Suprapubic skin (tissue), 4 donors: ENCODE results near the gene MICAL2. TPM values are rescaled to one million over a fixed set of nuclear protein-coding genes. Genes with fewer than 3 reads are reported as not detected.
A peak's percentile ranks its signal among the peaks of the same experiment; 100 is the strongest.

Experiments
- DNase-seq, 2 donors: peaks; one replicate each; pipeline ENCODE4 v3.0.0-alpha.2; 2019; ENCODE audit warnings: low spot score in 2 of 2
- H3K27ac ChIP-seq: fragments of 200-600 bp; sonication (generic); one replicate; pipeline ENCODE4 v1.5.1; 2019
- H3K27me3 ChIP-seq: fragments of 200-600 bp; sonication (generic); one replicate; pipeline ENCODE4 v1.5.1; 2019
- H3K36me3 ChIP-seq: fragments of 200-600 bp; sonication (generic); one replicate; pipeline ENCODE4 v1.5.1; 2019
- H3K4me1 ChIP-seq: fragments of 200-600 bp; sonication (generic); one replicate; pipeline ENCODE4 v1.5.1; 2019
- H3K4me3 ChIP-seq: fragments of 200-600 bp; sonication (generic); one replicate; pipeline ENCODE4 v1.5.1; 2019; ENCODE audit warnings: mild to moderate bottlenecking
- H3K9me3 ChIP-seq: fragments of 200-600 bp; sonication (generic); one replicate; pipeline ENCODE4 v1.5.1; 2019
- EP300 ChIP-seq: sonication (generic); formaldehyde crosslinking; IDR thresholded peaks from one replicate; pipeline ENCODE4 v1.6.1; 2017; ENCODE audit warnings: antibody characterized with exemption
- POLR2A ChIP-seq, 2 donors: fragments of 450-650 bp; IDR thresholded peaks; one replicate each; pipeline ENCODE4 v1.6.1; 2017; ENCODE audit warnings: antibody characterized with exemption in 2 of 2, mild to moderate bottlenecking in 2 of 2, moderate library complexity in 2 of 2
- POLR2AphosphoS5 ChIP-seq, 3 donors: sonication (generic); formaldehyde crosslinking; IDR thresholded peaks; one replicate each; pipeline ENCODE4 v1.6.1; 2017; ENCODE audit warnings: antibody characterized with exemption in 3 of 3
- WGBS: methylation state at CpG from one replicate; pipeline ENCODE4 v1.1.5; 2018; 5-methylcytosine and 5-hydroxymethylcytosine counted together
- total RNA-seq, 4 donors: library from RNA; depleted of rRNA; stranded (reverse); fragments of >200 nt; gene quantifications; one replicate each; pipeline ENCODE4 v1.1.0, GENCODE V29; 2016
- TF ChIP-seq, protein P1 (sequence below), 2 donors: fragments of 200-600 bp in 1 of 2; fragments of 450-650 bp in 1 of 2; sonication (generic) in 1 of 2; IDR thresholded peaks; one replicate each; pipeline ENCODE4 v1.5.1; 2016 to 2019; ENCODE audit warnings: antibody characterized with exemption in 2 of 2, mild to moderate bottlenecking in 1 of 2, moderate library complexity in 1 of 2

Gene MICAL2
- total RNA-seq, 4 donors from 2014 or later, result 117 to 232 (median 164) TPM

DNA sequence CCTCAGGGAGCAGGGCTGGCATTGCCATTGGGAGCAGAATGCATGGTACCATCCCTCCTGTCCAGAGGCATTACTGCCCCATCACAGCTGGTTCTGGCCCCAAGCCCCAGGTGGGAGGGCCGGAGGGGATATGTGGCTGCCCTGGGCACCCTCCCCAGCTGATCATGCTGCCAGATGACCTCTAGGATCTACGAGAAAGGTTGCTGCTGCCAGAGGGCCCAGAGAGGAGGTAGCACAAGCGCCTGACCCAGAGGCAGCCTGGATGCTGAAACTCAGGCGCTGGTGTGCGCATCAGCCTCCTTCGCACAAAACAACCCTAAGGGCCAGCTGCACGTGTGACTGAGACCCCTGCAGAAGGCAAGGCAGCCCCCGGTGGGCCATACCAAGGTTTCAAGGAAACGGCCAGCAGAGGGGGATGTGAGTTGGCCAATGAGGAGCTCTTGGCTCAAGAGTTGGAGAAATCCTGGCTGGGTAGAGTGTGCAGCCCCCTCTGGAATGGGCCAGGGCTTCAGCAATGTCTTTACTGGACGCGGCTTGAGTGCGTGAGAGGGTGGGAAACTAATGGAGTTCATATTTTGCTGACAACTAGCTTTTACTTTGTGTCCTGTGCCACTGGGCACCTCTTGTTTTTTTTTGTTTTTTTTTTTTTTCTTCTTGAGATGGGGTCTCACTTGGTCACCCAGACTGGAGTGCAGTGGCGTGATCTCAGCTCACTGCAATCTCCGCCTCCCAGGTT lies 178.7 kb downstream of the MICAL2 start:
- Histone ChIP-seq H3K36me3 (peaks cover 19% of the 10 kb centered on the region), H3K27me3 (no peaks in the 10 kb centered on the region), H3K4me3 (no peak overlapping the region), H3K4me1 (peaks cover 19% of the 10 kb centered on the region), H3K9me3 (no peaks in the 10 kb centered on the region), H3K27ac (no peak overlapping the region)
- 86% methylated on average over 10 of the region's 14 CpGs for WGBS
- TF ChIP-seq EP300, result no peak
- TF ChIP-seq, protein P1, sequence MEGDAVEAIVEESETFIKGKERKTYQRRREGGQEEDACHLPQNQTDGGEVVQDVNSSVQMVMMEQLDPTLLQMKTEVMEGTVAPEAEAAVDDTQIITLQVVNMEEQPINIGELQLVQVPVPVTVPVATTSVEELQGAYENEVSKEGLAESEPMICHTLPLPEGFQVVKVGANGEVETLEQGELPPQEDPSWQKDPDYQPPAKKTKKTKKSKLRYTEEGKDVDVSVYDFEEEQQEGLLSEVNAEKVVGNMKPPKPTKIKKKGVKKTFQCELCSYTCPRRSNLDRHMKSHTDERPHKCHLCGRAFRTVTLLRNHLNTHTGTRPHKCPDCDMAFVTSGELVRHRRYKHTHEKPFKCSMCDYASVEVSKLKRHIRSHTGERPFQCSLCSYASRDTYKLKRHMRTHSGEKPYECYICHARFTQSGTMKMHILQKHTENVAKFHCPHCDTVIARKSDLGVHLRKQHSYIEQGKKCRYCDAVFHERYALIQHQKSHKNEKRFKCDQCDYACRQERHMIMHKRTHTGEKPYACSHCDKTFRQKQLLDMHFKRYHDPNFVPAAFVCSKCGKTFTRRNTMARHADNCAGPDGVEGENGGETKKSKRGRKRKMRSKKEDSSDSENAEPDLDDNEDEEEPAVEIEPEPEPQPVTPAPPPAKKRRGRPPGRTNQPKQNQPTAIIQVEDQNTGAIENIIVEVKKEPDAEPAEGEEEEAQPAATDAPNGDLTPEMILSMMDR (IDR thresholded peaks at IDR 0.05), result no peak
- TF ChIP-seq POLR2A (IDR thresholded peaks at IDR 0.05), result no peak
- TF ChIP-seq POLR2AphosphoS5 (IDR thresholded peaks at IDR 0.05), result no peak
- DNase-seq, result peak in 1 of 2 donors; percentile 54

GRCh38 chr11:12289667-12290476 lies 179.5 kb downstream of the MICAL2 start:
- TF ChIP-seq POLR2A (IDR thresholded peaks at IDR 0.05) (no peak), EP300 (no peak), POLR2AphosphoS5 (IDR thresholded peaks at IDR 0.05) (no peak)
- TF ChIP-seq, protein P1 (IDR thresholded peaks at IDR 0.05), result no peak
- Histone ChIP-seq H3K4me3 (no peak overlapping the region), H3K36me3 (peaks cover 19% of the 10 kb centered on the region), H3K27me3 (no peaks in the 10 kb centered on the region), H3K4me1 (peaks cover 16% of the 10 kb centered on the region), H3K9me3 (no peaks in the 10 kb centered on the region), H3K27ac (no peak overlapping the region)
- peak; percentile 43 to 48 for DNase-seq
- WGBS, result 97% methylated on average over 6 of the region's 7 CpGs

GRCh38 chr11:12290477-12290922 lies 180.1 kb downstream of the MICAL2 start:
- Histone ChIP-seq H3K27ac (no peak overlapping the region), H3K4me1 (peaks cover 16% of the 10 kb centered on the region), H3K27me3 (no peaks in the 10 kb centered on the region), H3K36me3 (peaks cover 19% of the 10 kb centered on the region), H3K9me3 (no peaks in the 10 kb centered on the region), H3K4me3 (no peak overlapping the region)
- TF ChIP-seq, protein P1 (IDR thresholded peaks at IDR 0.05), result no peak
- TF ChIP-seq POLR2AphosphoS5 (IDR thresholded peaks at IDR 0.05), result no peak
- no peak for TF ChIP-seq EP300
- no peak for TF ChIP-seq POLR2A (IDR thresholded peaks at IDR 0.05)
- WGBS, result 86% methylated on average over 14 of the region's 14 CpGs
- DNase-seq, result peak; percentile 32 to 41

DNA sequence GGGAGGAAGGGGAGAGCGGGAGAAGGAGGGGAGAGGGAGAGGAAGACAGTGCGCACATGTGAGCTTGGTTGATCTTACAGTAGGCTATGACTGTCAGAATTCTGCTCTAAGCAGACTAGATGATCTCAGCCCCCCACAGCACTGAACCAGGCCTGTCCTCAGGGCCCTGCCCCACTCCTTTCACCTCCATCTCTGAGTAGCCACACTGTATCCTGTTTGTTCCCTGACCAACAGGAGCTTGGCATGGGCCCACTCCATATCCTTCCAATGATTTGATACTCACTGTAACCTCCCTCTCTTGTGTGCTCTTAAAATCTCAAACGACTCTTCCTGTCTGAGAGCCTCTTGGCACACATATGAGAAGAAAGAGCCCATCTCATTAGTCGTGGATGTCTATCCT lies 180.9 kb downstream of the MICAL2 start:
- H3K27me3 ChIP-seq, result no peaks in the 10 kb centered on the region
- TF ChIP-seq POLR2AphosphoS5 (IDR thresholded peaks at IDR 0.05) (no peak), POLR2A (IDR thresholded peaks at IDR 0.05) (no peak), EP300 (no peak)
- TF ChIP-seq, protein P1 (IDR thresholded peaks at IDR 0.05), result no peak
- peaks cover 16% of the 10 kb centered on the region for H3K4me1 ChIP-seq
- DNase-seq, result peak in 1 of 2 donors; percentile 44
- peaks cover 19% of the 10 kb centered on the region for H3K36me3 ChIP-seq
- H3K9me3 ChIP-seq, result no peaks in the 10 kb centered on the region
- no peak overlapping the region for H3K27ac ChIP-seq
- WGBS, result 84% methylated on average over 4 of the region's 4 CpGs
- H3K4me3 ChIP-seq, result no peak overlapping the region

DNA sequence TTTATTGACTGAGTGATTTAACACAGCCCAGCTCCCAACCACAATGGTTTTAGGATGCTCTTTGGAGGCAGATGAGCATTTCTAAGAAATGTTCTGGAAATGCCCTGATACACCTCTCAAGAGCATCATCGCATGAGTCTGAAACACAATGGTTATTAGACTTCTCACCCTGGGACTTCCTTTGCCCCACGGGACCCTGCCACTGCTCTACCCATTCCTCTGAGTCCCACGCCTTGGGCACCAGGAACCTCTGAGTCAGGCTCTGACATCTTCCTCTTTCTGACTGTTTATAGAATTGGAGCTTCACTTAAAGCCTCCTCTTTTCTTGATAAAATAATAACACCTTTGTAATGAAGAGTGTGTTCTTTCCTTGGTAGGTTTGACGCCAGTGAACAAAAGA lies 181.4 kb downstream of the MICAL2 start:
- Histone ChIP-seq H3K27me3 (no peaks in the 10 kb centered on the region), H3K4me1 (peaks cover 14% of the 10 kb centered on the region), H3K4me3 (no peak overlapping the region), H3K27ac (no peak overlapping the region), H3K9me3 (no peaks in the 10 kb centered on the region), H3K36me3 (peaks cover 19% of the 10 kb centered on the region)
- TF ChIP-seq POLR2AphosphoS5 (IDR thresholded peaks at IDR 0.05), result no peak
- no peak for TF ChIP-seq POLR2A (IDR thresholded peaks at IDR 0.05)
- TF ChIP-seq EP300, result no peak
- TF ChIP-seq, protein P1 (IDR thresholded peaks at IDR 0.05), result no peak
- peak in 1 of 2 donors; percentile 38 for DNase-seq
- 94% methylated on average over 4 of the region's 4 CpGs for WGBS
